ENCODE data around the gene PVR.
A peak's percentile ranks its signal among the peaks of the same experiment; 100 is the strongest.

The PVR gene, protein sequence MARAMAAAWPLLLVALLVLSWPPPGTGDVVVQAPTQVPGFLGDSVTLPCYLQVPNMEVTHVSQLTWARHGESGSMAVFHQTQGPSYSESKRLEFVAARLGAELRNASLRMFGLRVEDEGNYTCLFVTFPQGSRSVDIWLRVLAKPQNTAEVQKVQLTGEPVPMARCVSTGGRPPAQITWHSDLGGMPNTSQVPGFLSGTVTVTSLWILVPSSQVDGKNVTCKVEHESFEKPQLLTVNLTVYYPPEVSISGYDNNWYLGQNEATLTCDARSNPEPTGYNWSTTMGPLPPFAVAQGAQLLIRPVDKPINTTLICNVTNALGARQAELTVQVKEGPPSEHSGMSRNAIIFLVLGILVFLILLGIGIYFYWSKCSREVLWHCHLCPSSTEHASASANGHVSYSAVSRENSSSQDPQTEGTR

DNA sequence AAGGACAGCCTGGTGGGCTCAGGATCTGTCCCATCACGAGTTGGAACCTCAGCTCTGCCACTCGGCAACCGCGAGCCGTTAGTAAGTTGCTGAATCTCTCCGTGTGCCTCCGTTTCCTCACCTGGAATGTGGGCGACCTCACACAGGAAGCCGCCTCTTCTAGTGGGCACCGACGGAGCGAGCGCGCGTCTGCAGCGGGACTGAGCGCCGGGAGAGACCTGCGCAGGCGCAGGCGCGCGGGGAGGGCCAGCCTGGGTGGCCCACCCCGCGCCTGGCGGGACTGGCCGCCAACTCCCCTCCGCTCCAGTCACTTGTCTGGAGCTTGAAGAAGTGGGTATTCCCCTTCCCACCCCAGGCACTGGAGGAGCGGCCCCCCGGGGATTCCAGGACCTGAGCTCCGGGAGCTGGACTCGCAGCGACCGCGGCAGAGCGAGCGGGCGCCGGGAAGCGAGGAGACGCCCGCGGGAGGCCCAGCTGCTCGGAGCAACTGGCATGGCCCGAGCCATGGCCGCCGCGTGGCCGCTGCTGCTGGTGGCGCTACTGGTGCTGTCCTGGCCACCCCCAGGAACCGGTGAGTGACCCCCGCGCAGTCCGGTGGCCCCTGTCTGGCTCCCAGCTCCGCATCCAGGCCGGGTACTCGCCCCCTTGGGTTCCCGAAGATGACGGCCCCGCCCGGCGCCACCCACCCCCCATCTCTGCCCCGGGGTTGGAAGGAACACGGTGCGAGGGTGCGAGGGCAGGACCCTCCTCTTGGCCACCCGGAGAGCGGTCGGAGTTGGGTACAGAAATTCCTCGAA, at the start of gene PVR:
PVR (plus strand) TSS at position 306 of the 797 bp plus-strand sequence; CDS start at position 493, 187 bp downstream.
- H3K27me3 Mint-ChIP-seq (ENCODE audit: low read depth), result peaks cover 8% of the 10 kb centered on the region
- peak within 1 kb of the TSS; percentile 15 to 83 (median 42) for H3K27ac Mint-ChIP-seq
- peaks cover 4% of the 10 kb centered on the region for H3K36me3 Mint-ChIP-seq (ENCODE audit: low read depth)
- peak within 1 kb of the TSS; percentile 89 to 92 (median 92) for H3K4me3 Mint-ChIP-seq
- H3K9me3 Mint-ChIP-seq, result no peaks in the 10 kb centered on the region
- TF ChIP-seq, protein P1, sequence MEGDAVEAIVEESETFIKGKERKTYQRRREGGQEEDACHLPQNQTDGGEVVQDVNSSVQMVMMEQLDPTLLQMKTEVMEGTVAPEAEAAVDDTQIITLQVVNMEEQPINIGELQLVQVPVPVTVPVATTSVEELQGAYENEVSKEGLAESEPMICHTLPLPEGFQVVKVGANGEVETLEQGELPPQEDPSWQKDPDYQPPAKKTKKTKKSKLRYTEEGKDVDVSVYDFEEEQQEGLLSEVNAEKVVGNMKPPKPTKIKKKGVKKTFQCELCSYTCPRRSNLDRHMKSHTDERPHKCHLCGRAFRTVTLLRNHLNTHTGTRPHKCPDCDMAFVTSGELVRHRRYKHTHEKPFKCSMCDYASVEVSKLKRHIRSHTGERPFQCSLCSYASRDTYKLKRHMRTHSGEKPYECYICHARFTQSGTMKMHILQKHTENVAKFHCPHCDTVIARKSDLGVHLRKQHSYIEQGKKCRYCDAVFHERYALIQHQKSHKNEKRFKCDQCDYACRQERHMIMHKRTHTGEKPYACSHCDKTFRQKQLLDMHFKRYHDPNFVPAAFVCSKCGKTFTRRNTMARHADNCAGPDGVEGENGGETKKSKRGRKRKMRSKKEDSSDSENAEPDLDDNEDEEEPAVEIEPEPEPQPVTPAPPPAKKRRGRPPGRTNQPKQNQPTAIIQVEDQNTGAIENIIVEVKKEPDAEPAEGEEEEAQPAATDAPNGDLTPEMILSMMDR (IDR thresholded peaks at IDR 0.05; ENCODE audit: unreplicated experiment in 3 of 3), result no peak
- peaks cover 21% of the 10 kb centered on the region for H3K4me1 Mint-ChIP-seq

DNA sequence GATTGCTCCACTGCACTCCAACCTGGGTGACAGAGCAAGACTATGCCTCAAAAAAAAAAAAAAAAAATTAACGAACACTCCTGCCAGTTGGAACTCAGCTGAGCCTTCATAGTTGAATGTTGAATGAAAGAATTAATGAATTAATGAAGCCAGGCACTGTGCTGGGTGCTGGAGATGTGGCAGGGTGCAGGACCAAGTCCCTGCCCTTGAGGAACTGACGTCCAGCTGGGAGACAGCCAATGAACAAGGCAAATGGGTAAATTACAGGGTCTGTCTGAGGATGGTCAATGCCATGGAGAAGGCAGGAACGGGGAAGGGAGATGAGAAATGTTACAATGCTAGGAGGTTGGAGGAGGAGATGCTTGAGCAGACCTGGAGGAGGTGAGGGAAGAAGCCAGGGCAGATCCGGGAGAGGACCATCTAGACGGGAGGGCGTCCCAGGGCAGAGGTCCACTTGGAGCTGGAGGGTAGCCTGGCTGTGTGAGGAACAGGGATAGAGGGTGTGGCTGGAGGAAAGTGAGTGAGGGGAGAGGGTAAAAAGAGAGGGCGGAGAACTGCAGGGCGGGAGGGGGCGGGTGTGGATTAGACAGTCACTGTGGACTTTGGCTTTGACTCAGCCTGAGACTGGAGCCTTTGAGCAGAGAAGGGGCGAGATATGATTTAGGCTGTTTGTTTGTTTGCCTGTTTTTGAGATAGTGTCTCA, 47.1 kb upstream of the PVR start:
- Mint-ChIP-seq H3K36me3 (ENCODE audit: low read depth) (no peaks in the 10 kb centered on the region), H3K9me3 (no peaks in the 10 kb centered on the region), H3K4me1 (no peaks in the 10 kb centered on the region), H3K4me3 (no peak overlapping the region), H3K27me3 (ENCODE audit: low read depth) (peaks cover 33% of the 10 kb centered on the region), H3K27ac (peak overlapping the region in 1 of 3 experiments; percentile 11)
- TF ChIP-seq, protein P1 (IDR thresholded peaks at IDR 0.05; ENCODE audit: unreplicated experiment in 3 of 3), result no peak

DNA sequence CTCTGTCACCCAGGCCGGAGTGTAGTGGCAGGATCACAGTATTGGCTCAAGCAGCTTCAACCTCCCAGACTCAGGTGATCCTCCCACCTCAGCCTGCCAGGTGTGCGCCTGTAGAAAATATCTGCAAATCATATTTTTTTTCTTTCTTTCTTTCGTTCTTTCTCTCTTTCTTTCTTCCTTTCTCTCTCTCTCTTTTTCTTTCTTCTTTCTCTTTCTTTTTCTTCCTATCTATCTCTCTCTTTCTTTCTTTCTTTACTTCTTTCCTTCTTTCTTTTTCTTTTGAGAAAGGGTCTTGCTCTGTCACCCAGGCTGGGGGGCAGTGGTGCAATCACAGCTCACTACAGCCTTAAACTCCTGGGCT, 46.6 kb upstream of the PVR start:
- TF ChIP-seq, protein P1 (IDR thresholded peaks at IDR 0.05; ENCODE audit: unreplicated experiment in 3 of 3), result no peak
- peak overlapping the region in 1 of 3 experiments; percentile 11 for H3K27ac Mint-ChIP-seq
- peaks cover 34% of the 10 kb centered on the region for H3K27me3 Mint-ChIP-seq (ENCODE audit: low read depth)
- H3K4me3 Mint-ChIP-seq, result no peak overlapping the region
- H3K4me1 Mint-ChIP-seq, result no peaks in the 10 kb centered on the region
- no peaks in the 10 kb centered on the region for H3K36me3 Mint-ChIP-seq (ENCODE audit: low read depth)
- H3K9me3 Mint-ChIP-seq, result no peaks in the 10 kb centered on the region

DNA sequence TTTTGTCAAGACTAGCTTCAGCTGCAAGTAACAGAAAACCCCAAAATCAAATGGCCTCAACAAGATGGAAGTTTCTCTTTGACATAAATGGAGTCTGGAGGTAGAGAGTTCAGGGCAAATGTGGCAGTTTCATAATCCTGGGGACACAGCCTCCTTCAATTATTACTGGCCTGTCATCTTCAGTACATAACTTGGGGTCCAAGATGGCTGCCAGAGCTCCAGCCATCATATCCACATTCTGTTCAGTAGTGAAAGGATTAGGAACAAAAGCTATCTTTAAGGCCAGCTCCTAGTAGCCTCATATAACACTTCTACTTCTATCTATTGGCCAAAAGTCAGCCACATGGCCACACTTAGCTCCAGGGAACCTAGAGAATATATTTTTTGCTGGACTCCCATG, 45.4 kb upstream of the PVR start:
- TF ChIP-seq, protein P1 (IDR thresholded peaks at IDR 0.05; ENCODE audit: unreplicated experiment in 3 of 3), result no peak
- no peaks in the 10 kb centered on the region for H3K9me3 Mint-ChIP-seq
- H3K27ac Mint-ChIP-seq, result no peak overlapping the region
- H3K4me1 Mint-ChIP-seq, result no peaks in the 10 kb centered on the region
- H3K27me3 Mint-ChIP-seq (ENCODE audit: low read depth), result peaks cover 40% of the 10 kb centered on the region
- H3K36me3 Mint-ChIP-seq (ENCODE audit: low read depth), result no peaks in the 10 kb centered on the region
- H3K4me3 Mint-ChIP-seq, result no peak overlapping the region

DNA sequence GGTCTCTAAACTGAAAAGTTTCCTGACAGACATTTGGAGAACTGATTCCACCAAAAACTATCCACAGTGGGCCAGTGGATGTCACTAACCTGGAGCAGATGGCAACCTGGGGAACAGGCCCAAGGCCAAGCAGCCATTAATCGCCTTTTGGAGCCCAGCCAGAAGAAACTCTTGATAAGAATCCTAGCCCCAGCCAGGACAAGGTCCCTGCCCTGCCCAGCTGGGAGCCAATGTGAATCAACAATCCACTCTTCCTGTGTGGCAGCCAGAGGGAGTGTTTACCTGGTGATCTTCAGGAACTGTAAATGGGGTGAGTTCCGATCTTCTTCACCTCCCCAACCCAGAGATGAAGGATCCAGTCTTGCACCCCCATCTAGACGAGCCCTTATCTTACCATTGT, 44.8 kb upstream of the PVR start:
- Mint-ChIP-seq H3K36me3 (ENCODE audit: low read depth) (no peaks in the 10 kb centered on the region), H3K27me3 (ENCODE audit: low read depth) (peaks cover 39% of the 10 kb centered on the region), H3K27ac (no peak overlapping the region), H3K4me1 (no peaks in the 10 kb centered on the region), H3K4me3 (no peak overlapping the region), H3K9me3 (no peaks in the 10 kb centered on the region)
- TF ChIP-seq, protein P1 (IDR thresholded peaks at IDR 0.05; ENCODE audit: unreplicated experiment in 3 of 3), result no peak

Measured in nephron (organoid).